Measurements from ENCODE around the gene KAZN. TPM values are rescaled to one million over a fixed set of nuclear protein-coding genes. Genes with fewer than 3 reads are reported as not detected.

KAZN gene
- polyA plus RNA-seq, 1 donor (not counting 4 experiments of a cell fraction or from before 2014, with no cell fraction given) = 5.9 TPM

- TF ChIP-seq EZH2 (IDR thresholded peaks at IDR 0.05; ENCODE audit: low read length) (no peak), CTCF (optimal IDR thresholded peaks at IDR 0.05 in 1 of 3, IDR thresholded peaks at IDR 0.05 in 1 of 3, conservative IDR thresholded peaks at IDR 0.05 in 1 of 3; ENCODE audit: extremely low read depth in 1 of 3, insufficient read depth in 2 of 3, low read length in 3 of 3) (no peak)
- FAIRE-seq = no peak
- H3K27me3 ChIP-seq (ENCODE audit: control insufficient read depth, extremely low read depth, insufficient read depth, low read length) = no peaks in the 10 kb centered on the region
- no peaks in the 10 kb centered on the region for H3K79me2 ChIP-seq (ENCODE audit: control insufficient read depth, insufficient read depth, low read length)
- H3K36me3 ChIP-seq (ENCODE audit: control insufficient read depth in 2 of 2, extremely low read depth in 1 of 2, insufficient read depth in 2 of 2, low read length in 2 of 2) = no peaks in the 10 kb centered on the region
- H3K4me1 ChIP-seq (ENCODE audit: control insufficient read depth, extremely low read depth, insufficient read depth, low read length) = peaks cover 33% of the 10 kb centered on the region
- H2AFZ ChIP-seq (ENCODE audit: control insufficient read depth, low read length) = peak overlapping the region; percentile 89
- H4K20me1 ChIP-seq (ENCODE audit: control insufficient read depth, extremely low read depth, insufficient read depth, low read length) = no peaks in the 10 kb centered on the region
- no peaks in the 10 kb centered on the region for H3K9me1 ChIP-seq (ENCODE audit: control insufficient read depth, extremely low read depth, insufficient read depth, low read length)
- DNase-seq (ENCODE audit: low read depth, low spot score) = no peak
- no peaks in the 10 kb centered on the region for H3K9me3 ChIP-seq (ENCODE audit: control insufficient read depth, low read depth, low read length)
- peak overlapping the region; percentile 62 for H3K9ac ChIP-seq (ENCODE audit: control insufficient read depth, extremely low read depth, insufficient read depth, low read length)
- peak overlapping the region; percentile 66 for H3K4me2 ChIP-seq (ENCODE audit: control insufficient read depth, extremely low read depth, insufficient read depth, low read depth, low read length)
- H3K4me3 ChIP-seq (ENCODE audit: control insufficient read depth in 2 of 3, extremely low read depth in 1 of 3, insufficient read depth in 2 of 3, low read depth in 1 of 3, low read length in 3 of 3) = no peak overlapping the region
- dilution Hi-C loops (cut with MboI; ENCODE audit: extremely low pct_ligation_motif_present, low sequenced_read_pairs) = no loop called here
- H3K27ac ChIP-seq (ENCODE audit: control insufficient read depth, insufficient read depth, low read length) = peak overlapping the region; percentile 66
These were observed 314.5 kb downstream of the KAZN start for GRCh38 chr1:14912839-14913481.

GRCh38 chr1:14913482-14914177, 315.1 kb downstream of the KAZN start:
- H3K9me1 ChIP-seq (ENCODE audit: control insufficient read depth, extremely low read depth, insufficient read depth, low read length) = no peaks in the 10 kb centered on the region
- DNase-seq (ENCODE audit: low read depth, low spot score) = peak; percentile 52
- no peaks in the 10 kb centered on the region for H3K27me3 ChIP-seq (ENCODE audit: control insufficient read depth, extremely low read depth, insufficient read depth, low read length)
- peak overlapping the region; percentile 66 for H3K4me2 ChIP-seq (ENCODE audit: control insufficient read depth, extremely low read depth, insufficient read depth, low read depth, low read length)
- TF ChIP-seq CTCF (optimal IDR thresholded peaks at IDR 0.05 in 1 of 3, IDR thresholded peaks at IDR 0.05 in 1 of 3, conservative IDR thresholded peaks at IDR 0.05 in 1 of 3; ENCODE audit: extremely low read depth in 1 of 3, insufficient read depth in 2 of 3, low read length in 3 of 3) (no peak), EZH2 (IDR thresholded peaks at IDR 0.05; ENCODE audit: low read length) (no peak)
- H3K9me3 ChIP-seq (ENCODE audit: control insufficient read depth, low read depth, low read length) = no peaks in the 10 kb centered on the region
- H2AFZ ChIP-seq (ENCODE audit: control insufficient read depth, low read length) = peak overlapping the region; percentile 89
- no peaks in the 10 kb centered on the region for H3K79me2 ChIP-seq (ENCODE audit: control insufficient read depth, insufficient read depth, low read length)
- H4K20me1 ChIP-seq (ENCODE audit: control insufficient read depth, extremely low read depth, insufficient read depth, low read length) = no peaks in the 10 kb centered on the region
- no peaks in the 10 kb centered on the region for H3K36me3 ChIP-seq (ENCODE audit: control insufficient read depth in 2 of 2, extremely low read depth in 1 of 2, insufficient read depth in 2 of 2, low read length in 2 of 2)
- no peak overlapping the region for H3K4me3 ChIP-seq (ENCODE audit: control insufficient read depth in 2 of 3, extremely low read depth in 1 of 3, insufficient read depth in 2 of 3, low read depth in 1 of 3, low read length in 3 of 3)
- peak overlapping the region; percentile 62 for H3K9ac ChIP-seq (ENCODE audit: control insufficient read depth, extremely low read depth, insufficient read depth, low read length)
- peak; percentile 17 for FAIRE-seq
- dilution Hi-C loops (cut with MboI; ENCODE audit: extremely low pct_ligation_motif_present, low sequenced_read_pairs) = no loop called here
- peak overlapping the region; percentile 66 for H3K27ac ChIP-seq (ENCODE audit: control insufficient read depth, insufficient read depth, low read length)
- H3K4me1 ChIP-seq (ENCODE audit: control insufficient read depth, extremely low read depth, insufficient read depth, low read length) = peaks cover 32% of the 10 kb centered on the region
